Sigmoid colon (tissue), 7 donors: Measurements from ENCODE around the gene TBC1D1. TPM values are rescaled to one million over a fixed set of nuclear protein-coding genes. Genes with fewer than 3 reads are reported as not detected.
A peak's percentile ranks its signal among the peaks of the same experiment; 100 is the strongest.

Experiments
- DNase-seq: peaks from one replicate; pipeline ENCODE4 v3.0.0-alpha.2; 2019
- H3K27ac ChIP-seq, 4 donors: fragments of 200-600 bp; sonication (generic); one replicate each; pipeline ENCODE4 v1.5.1; 2016 to 2019; ENCODE audit warnings: mild to moderate bottlenecking in 1 of 4
- H3K27me3 ChIP-seq, 3 donors: fragments of 200-600 bp; sonication (generic); one replicate each; pipeline ENCODE4 v1.5.1; 2019; ENCODE audit warnings: mild to moderate bottlenecking in 1 of 3
- H3K36me3 ChIP-seq, 4 donors: fragments of 200-600 bp; sonication (generic); one replicate each; pipeline ENCODE4 v1.5.1; 2016 to 2019
- H3K4me1 ChIP-seq, 4 donors: fragments of 200-600 bp; sonication (generic); one replicate each; pipeline ENCODE4 v1.5.1; 2017 to 2019
- H3K4me3 ChIP-seq, 4 donors: fragments of 200-600 bp; sonication (generic); one replicate each; pipeline ENCODE4 v1.5.1; 2017 to 2019; ENCODE audit warnings: mild to moderate bottlenecking in 2 of 4, moderate library complexity in 1 of 4
- H3K9me3 ChIP-seq, 4 donors: fragments of 200-600 bp in 3 of 4; sonication (generic) in 3 of 4; one replicate each; pipeline versions ENCODE4 v1.5.1 to v1.6.1; 2013 to 2019
- EP300 ChIP-seq, 4 donors: sonication (generic); formaldehyde crosslinking; IDR thresholded peaks; one replicate each; pipeline ENCODE4 v1.6.1; 2017; ENCODE audit warnings: antibody characterized with exemption in 4 of 4
- POLR2A ChIP-seq, 2 donors: fragments of 450-650 bp; IDR thresholded peaks; one replicate each; pipeline ENCODE4 v1.6.1; 2016; ENCODE audit warnings: antibody characterized with exemption in 2 of 2, mild to moderate bottlenecking in 2 of 2, moderate library complexity in 2 of 2
- POLR2AphosphoS5 ChIP-seq, 4 donors: sonication (generic); formaldehyde crosslinking; IDR thresholded peaks; one replicate each; pipeline ENCODE4 v1.6.1; 2017; ENCODE audit warnings: antibody characterized with exemption in 4 of 4
- WGBS, 2 donors: extraction: QIAGEN DNeasy Blood & Tissue Kit; methylation state at CpG; one replicate each; pipeline ENCODE4 v1.1.7; 2013; 5-methylcytosine and 5-hydroxymethylcytosine counted together
- intact Hi-C: fragments of 100-400 bp; cut with DNase I; formaldehyde crosslinking; loops from one replicate; pipeline ENCODE4 v1.15.1; 2023
- polyA plus RNA-seq, 3 donors: library from polyadenylated mRNA; stranded (reverse); fragments of 200-250 nt; gene quantifications; one replicate each; pipeline ENCODE4 v1.2.3, GENCODE V29; 2013
- total RNA-seq, 4 donors: library from RNA; depleted of rRNA; stranded (reverse); fragments of >200 nt; gene quantifications; one replicate each; pipeline ENCODE4 v1.1.0, GENCODE V29; 2016
- TF ChIP-seq, protein P1 (sequence below), 4 experiments: fragments of 450-650 bp in 3 of 4; fragments of 200-600 bp in 1 of 4; IDR thresholded peaks; one replicate each; pipeline ENCODE4 v1.5.1; 2016 to 2019; ENCODE audit warnings: antibody characterized with exemption in 4 of 4, mild to moderate bottlenecking in 3 of 4, moderate library complexity in 2 of 4
- donor health status: healthy with polysubstance abuse.
- donor health status: Bipolar disorder and iron deficiency.
- donor health status: healthy.

TBC1D1 gene
- total and polyA plus RNA-seq, 7 donors: 31.2 to 450 (median 253) TPM

DNA sequence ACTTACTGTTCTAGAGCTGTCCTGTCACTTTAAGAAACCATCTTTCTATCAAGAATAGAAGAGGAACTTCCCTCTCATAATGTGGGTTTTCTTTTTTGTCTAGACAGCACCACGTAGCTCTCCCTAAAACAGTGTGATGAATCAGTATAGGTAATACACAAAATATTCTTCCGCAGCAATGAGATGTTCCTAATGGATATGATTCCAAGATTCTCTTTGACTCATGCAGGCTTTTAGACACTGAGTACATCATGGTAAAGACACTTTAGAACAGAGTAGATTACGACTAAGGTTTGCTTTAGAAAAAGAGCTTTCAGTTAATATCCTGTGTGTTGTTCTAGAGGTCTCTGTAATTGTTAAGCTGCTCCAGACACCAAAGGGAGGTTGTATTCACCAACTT lies 139.1 kb downstream of the TBC1D1 start:
- whole genome bisulfite sequencing, 2 donors: 49 to 75% methylated on average over 3 of the region's 3 CpGs
- peaks cover 0 to 60% (median 19%) of the 10 kb centered on the region in 4 donors for H3K36me3 ChIP-seq
- H3K27ac ChIP-seq: peak overlapping the region; percentile 29 to 83 (median 69)
- H3K4me1 ChIP-seq: peaks cover 0 to 60% (median 51%) of the 10 kb centered on the region in 4 donors
- no peak overlapping the region for H3K4me3 ChIP-seq
- TF ChIP-seq POLR2AphosphoS5 (IDR thresholded peaks at IDR 0.05) (no peak), EP300 (IDR thresholded peaks at IDR 0.05) (no peak), POLR2A (IDR thresholded peaks at IDR 0.05) (no peak)
- TF ChIP-seq, protein P1, sequence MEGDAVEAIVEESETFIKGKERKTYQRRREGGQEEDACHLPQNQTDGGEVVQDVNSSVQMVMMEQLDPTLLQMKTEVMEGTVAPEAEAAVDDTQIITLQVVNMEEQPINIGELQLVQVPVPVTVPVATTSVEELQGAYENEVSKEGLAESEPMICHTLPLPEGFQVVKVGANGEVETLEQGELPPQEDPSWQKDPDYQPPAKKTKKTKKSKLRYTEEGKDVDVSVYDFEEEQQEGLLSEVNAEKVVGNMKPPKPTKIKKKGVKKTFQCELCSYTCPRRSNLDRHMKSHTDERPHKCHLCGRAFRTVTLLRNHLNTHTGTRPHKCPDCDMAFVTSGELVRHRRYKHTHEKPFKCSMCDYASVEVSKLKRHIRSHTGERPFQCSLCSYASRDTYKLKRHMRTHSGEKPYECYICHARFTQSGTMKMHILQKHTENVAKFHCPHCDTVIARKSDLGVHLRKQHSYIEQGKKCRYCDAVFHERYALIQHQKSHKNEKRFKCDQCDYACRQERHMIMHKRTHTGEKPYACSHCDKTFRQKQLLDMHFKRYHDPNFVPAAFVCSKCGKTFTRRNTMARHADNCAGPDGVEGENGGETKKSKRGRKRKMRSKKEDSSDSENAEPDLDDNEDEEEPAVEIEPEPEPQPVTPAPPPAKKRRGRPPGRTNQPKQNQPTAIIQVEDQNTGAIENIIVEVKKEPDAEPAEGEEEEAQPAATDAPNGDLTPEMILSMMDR (IDR thresholded peaks at IDR 0.05): no peak
- no peak for DNase-seq
- H3K9me3 ChIP-seq: no peaks in the 10 kb centered on the region
- no peaks in the 10 kb centered on the region for H3K27me3 ChIP-seq
- intact Hi-C loops: loop anchor here (5.0 to 10.0 kb wide), 2 partner anchors 203 to 345 kb away; partner anchors contain the start of genes PGM2 and RELL1

DNA sequence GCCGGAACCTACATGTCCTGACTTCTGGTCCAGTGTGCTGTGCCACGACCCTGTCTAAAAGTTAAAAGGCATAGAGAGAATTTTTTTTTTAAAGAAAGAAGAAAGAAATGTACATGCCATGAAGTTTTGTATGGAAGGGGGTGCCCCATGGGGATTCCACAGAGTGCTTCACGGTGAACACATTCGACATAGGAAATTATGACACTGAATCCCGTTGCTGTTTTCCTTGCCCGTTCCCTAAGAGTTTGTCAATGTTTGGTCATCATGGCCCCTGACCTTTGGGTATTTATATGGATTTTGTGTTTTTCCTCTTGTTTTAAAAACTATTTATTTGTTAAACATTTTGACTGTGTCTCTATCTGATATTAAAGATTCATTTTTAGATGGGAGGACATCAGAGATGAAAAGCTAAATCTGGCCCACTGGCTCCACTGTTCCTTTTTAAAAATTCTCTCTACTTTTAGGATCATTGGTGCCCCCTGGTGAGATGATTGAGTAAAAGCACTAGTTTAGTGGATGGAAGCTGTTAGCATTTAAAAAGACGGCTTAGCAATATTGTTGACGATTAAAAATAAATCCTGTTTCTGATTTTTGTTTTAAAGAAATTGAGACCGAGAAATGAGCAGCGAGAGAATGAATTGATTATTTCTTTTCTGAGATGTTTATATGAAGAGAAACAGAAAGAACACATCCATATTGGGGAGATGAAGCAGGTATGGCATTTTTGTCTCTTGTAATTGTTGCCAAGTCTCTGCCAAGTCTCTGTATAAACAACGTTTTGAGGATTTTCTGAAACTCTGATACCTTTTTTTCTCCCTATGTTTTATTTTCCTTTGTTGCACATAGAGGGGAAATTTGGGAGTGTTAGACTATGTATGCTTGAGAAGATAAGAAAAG lies 144.3 kb downstream of the TBC1D1 start:
- intact Hi-C loops: loop anchor here (5.0 to 10.0 kb wide), 4 partner anchors 58 to 433 kb away; partner anchors contain the start of genes PGM2 and RELL1
- WGBS, 2 donors: 63 to 69% methylated on average over 11 of the region's 11 CpGs
- no peak overlapping the region for H3K4me3 ChIP-seq
- peaks cover 0 to 43% (median 33%) of the 10 kb centered on the region in 4 donors for H3K4me1 ChIP-seq
- no peak for DNase-seq
- peaks cover 1 to 56% (median 9%) of the 10 kb centered on the region in 4 donors for H3K36me3 ChIP-seq
- TF ChIP-seq POLR2A (IDR thresholded peaks at IDR 0.05): no peak
- TF ChIP-seq, protein P1 (IDR thresholded peaks at IDR 0.05): peak; percentile 55 to 79 (median 65)
- peak overlapping the region; percentile 39 to 62 (median 57) for H3K27ac ChIP-seq
- no peaks in the 10 kb centered on the region for H3K27me3 ChIP-seq
- no peaks in the 10 kb centered on the region for H3K9me3 ChIP-seq

DNA sequence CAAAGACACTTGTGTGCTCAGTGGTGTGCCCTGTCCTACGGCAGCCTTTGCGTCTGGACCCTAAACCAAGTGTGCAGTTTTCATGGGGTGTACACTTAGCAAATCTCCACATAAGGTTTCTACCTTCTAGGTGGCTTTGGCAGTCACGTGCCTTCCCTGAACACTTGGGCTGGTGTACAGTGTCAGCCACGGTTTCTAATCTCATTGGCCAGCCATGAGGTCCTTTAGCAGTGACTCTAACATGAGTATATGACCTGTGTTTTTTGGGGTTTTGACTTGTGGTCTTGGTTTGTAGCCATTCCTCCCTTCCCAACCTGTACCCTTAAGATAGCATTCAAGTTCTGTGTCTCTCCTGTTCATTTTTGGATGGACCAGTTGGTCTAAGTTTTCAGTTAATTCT lies 145.7 kb downstream of the TBC1D1 start:
- peaks cover 0 to 53% (median 13%) of the 10 kb centered on the region in 4 donors for H3K36me3 ChIP-seq
- H3K27me3 ChIP-seq: no peaks in the 10 kb centered on the region
- no peak for DNase-seq
- TF ChIP-seq POLR2AphosphoS5 (IDR thresholded peaks at IDR 0.05) (no peak), EP300 (IDR thresholded peaks at IDR 0.05) (no peak), POLR2A (IDR thresholded peaks at IDR 0.05) (no peak)
- TF ChIP-seq, protein P1 (IDR thresholded peaks at IDR 0.05): no peak
- H3K4me3 ChIP-seq: no peak overlapping the region
- 95% methylated on average over 4 of the region's 4 CpGs for WGBS, 2 donors
- H3K4me1 ChIP-seq: peaks cover 0 to 39% (median 25%) of the 10 kb centered on the region in 4 donors
- intact Hi-C loops: loop anchor here (2.0 to 10.0 kb wide), 4 partner anchors 59 to 434 kb away; partner anchors contain the start of gene RELL1
- peak overlapping the region in 3 of 4 donors; percentile 55 to 62 (median 59) for H3K27ac ChIP-seq
- no peaks in the 10 kb centered on the region for H3K9me3 ChIP-seq

DNA sequence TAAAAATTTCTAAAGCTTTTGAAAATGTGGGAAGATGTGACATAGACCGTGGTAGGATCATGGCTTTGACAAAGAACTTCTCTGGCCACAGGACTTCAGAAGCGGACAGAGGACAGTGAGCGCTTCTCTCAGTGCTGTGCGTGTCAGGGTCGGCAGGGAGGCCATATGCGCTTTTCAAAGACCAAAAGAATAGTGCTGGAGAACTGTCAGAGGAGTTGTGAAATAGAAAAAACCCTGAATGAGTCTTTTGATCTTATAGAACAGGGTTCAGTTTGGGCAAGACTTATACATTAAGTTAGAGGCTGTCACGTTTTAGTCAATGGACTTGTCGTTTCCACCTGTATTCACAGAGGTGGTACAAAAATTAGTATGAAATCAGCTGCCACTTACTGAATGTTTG lies 146.7 kb downstream of the TBC1D1 start:
- peak overlapping the region in 3 of 4 donors; percentile 10 to 62 (median 59) for H3K27ac ChIP-seq
- no peaks in the 10 kb centered on the region for H3K9me3 ChIP-seq
- TF ChIP-seq POLR2A (IDR thresholded peaks at IDR 0.05): no peak
- TF ChIP-seq, protein P1 (IDR thresholded peaks at IDR 0.05): no peak
- TF ChIP-seq EP300 (IDR thresholded peaks at IDR 0.05): no peak
- no peak for TF ChIP-seq POLR2AphosphoS5 (IDR thresholded peaks at IDR 0.05)
- H3K4me3 ChIP-seq: no peak overlapping the region
- H3K27me3 ChIP-seq: no peaks in the 10 kb centered on the region
- peaks cover 0 to 39% (median 25%) of the 10 kb centered on the region in 4 donors for H3K4me1 ChIP-seq
- intact Hi-C loops: loop anchor here (2.0 to 10.0 kb wide), 4 partner anchors 60 to 435 kb away; partner anchors contain the start of gene RELL1
- DNase-seq: no peak
- H3K36me3 ChIP-seq: peaks cover 0 to 47% (median 16%) of the 10 kb centered on the region in 4 donors
- WGBS, 2 donors: 93 to 95% methylated on average over 8 of the region's 8 CpGs
